Measurements from ENCODE around the gene ENGASE.

The ENGASE gene

DNA sequence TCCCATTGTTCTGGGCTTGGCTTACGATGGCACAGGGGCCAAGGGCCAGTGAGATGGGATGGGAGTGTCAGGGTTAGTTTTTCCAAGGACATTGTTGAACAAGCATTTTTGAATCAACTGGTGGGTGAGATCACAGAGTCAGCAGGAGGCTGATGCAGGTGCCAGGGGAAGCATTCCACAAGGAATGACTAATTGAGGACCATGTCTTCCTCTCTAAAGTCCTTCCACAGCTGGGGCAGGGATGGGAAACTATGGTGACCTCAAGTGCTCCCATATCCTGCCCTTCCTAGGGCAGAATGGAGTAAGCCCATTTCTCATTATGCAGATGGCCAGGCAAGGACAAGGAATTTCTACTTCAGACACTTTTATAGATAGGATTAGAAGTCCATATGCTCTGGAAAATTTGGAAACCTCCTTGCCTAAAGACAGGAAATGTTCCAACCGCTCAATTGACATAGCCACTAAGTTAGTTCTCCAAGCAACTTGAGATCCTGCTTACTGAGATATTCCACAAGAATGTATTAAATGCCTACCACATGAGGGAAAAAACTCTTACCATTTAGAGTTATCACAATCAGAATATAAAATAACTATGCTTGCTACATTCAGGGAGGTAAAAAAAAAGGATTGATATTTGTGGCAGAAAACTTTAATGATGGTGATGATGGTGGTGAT, 21.2 kb upstream of the ENGASE start:
- TF ChIP-seq, protein P1, sequence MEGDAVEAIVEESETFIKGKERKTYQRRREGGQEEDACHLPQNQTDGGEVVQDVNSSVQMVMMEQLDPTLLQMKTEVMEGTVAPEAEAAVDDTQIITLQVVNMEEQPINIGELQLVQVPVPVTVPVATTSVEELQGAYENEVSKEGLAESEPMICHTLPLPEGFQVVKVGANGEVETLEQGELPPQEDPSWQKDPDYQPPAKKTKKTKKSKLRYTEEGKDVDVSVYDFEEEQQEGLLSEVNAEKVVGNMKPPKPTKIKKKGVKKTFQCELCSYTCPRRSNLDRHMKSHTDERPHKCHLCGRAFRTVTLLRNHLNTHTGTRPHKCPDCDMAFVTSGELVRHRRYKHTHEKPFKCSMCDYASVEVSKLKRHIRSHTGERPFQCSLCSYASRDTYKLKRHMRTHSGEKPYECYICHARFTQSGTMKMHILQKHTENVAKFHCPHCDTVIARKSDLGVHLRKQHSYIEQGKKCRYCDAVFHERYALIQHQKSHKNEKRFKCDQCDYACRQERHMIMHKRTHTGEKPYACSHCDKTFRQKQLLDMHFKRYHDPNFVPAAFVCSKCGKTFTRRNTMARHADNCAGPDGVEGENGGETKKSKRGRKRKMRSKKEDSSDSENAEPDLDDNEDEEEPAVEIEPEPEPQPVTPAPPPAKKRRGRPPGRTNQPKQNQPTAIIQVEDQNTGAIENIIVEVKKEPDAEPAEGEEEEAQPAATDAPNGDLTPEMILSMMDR (conservative IDR thresholded peaks at IDR 0.05; ENCODE audit: low read depth, low read length): no peak
- H3K4me3 ChIP-seq (ENCODE audit: low read length): no peak overlapping the region
- no peak for DNase-seq (ENCODE audit: low read depth)

DNA sequence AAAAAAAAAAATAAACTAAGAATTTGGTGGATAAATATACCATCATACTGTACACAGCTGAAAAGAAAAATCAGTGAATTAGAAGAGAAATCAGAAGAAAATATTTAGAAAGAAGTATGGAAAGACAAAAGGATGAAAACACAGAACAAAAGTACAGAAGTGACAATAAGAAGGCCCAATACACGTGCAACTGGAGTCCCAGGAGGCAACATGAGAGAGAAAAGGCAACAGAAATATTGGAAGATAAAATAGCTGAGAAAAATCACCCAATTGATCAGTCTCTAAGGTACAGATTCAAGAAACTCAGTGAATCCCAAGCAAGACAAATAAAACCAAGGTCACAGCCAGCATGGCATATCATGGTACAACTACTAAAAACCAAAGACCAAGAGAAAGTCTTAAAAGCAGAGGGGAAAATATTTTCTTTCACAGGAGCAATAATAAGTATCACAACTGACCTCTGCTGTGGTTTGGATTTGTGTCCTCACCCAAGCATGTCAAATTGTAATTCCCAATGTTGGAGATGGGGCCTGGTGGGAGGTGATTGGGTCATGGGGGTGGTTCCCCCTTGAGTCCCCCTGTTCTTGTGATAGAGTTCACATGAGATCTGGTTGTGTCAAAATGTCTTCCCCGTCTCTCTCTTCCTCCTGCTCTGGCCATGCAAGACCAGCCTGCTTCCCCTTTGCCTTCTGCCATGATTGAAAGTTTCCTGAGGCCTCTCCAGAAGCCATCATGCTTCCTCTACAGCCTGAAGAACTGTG, 20.2 kb upstream of the ENGASE start:
- TF ChIP-seq, protein P1 (conservative IDR thresholded peaks at IDR 0.05; ENCODE audit: low read depth, low read length): no peak
- H3K4me3 ChIP-seq (ENCODE audit: low read length): no peak overlapping the region
- no peak for DNase-seq (ENCODE audit: low read depth)

DNA sequence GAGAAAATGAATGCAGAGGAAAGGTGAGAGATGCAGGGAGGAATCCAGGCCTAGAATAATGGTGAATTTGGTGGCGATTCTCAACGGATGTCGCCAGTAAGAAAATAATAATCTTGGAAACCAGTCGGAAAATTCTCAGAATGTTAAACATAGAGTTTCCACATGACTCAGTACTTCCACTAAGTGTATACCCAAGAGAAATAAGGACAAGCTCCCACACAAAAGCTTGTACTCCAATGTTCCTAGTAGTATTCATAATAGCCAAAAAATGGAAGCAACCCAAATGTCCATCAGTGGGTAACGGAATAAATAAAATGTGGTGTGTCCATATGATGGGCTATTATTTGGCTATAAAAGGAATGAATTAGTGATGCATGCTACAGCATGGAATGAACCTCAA, 19.4 kb upstream of the ENGASE start:
- H3K4me3 ChIP-seq (ENCODE audit: low read length): no peak overlapping the region
- TF ChIP-seq, protein P1 (conservative IDR thresholded peaks at IDR 0.05; ENCODE audit: low read depth, low read length): no peak
- no peak for DNase-seq (ENCODE audit: low read depth)

DNA sequence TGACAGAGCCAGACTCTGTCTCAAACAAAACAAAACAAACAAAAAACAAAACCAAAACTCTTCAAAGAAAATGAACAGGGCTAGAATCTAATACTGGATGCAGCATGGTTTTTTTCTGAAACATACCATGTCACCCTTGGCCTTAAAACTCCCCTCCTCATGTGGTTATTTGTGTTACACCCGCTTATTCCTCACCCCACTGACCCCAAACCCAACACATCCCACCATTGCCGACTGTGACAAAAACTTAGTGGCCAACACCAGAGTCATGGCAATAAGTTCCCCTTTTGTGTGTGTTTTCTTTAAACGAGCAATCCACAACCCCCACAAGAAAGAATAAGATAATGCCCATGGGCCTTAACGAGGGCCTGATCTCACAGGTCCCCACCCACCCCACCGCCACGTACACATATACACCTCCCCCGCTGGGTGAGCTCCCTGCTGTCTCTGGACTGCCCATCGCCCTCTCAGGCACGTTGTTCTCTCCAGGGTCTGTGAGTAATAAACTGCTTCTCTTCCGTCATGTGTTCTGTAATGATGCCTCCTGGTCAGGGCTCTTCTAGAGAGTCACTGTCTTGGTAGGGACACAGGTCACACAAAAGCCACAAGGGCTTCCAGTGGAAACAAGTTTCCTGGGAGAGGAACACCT, 16.8 kb upstream of the ENGASE start:
- TF ChIP-seq, protein P1 (conservative IDR thresholded peaks at IDR 0.05; ENCODE audit: low read depth, low read length): no peak
- H3K4me3 ChIP-seq (ENCODE audit: low read length): no peak overlapping the region
- DNase-seq (ENCODE audit: low read depth): no peak

DNA sequence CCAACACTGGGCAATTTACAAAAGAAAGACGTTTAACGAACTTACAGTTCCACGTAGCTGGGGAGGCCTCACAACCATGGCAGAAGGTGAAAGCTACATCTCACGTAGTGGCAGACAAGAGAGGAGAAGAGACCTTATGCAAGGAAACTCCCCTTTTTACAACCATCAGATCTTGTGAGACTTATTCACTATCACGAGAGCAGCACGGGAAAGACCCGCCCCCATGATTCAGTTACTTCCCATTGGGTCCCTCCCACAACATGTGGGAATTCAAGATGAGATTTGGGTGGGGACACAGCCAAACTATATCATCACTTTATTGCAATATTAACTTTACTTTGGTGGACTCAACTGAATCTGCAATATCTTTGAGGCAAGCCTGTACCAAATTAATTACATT, 11.9 kb upstream of the ENGASE start:
- TF ChIP-seq, protein P1 (conservative IDR thresholded peaks at IDR 0.05; ENCODE audit: low read depth, low read length): no peak
- H3K4me3 ChIP-seq (ENCODE audit: low read length): no peak overlapping the region
- DNase-seq (ENCODE audit: low read depth): no peak

DNA sequence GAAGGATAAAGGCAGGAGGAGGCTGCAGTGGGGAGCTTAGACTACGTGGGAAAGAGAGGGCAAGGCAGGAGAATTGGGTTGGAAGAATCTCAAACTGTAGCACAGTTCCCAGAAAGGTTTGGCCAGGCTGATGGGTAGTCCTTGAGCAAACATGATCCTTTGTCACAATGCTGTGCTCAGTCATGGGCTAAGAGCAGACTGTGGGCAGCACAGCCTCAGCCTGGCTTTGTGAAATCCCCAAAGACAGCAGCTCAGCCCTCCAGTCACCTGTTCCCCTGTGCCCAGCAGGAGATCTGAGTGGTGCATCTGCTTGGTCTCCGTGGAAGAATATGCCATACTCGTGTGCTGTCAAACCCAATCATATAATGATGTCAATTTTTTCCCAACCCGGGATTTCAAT, 10.6 kb upstream of the ENGASE start:
- DNase-seq (ENCODE audit: low read depth): no peak
- TF ChIP-seq, protein P1 (conservative IDR thresholded peaks at IDR 0.05; ENCODE audit: low read depth, low read length): no peak
- no peak overlapping the region for H3K4me3 ChIP-seq (ENCODE audit: low read length)

All from retinal pigment epithelial cell (primary cell).